H1 (cell line): ENCODE data around the gene PPP1R12A. TPM values are rescaled to one million over a fixed set of nuclear protein-coding genes. Genes with fewer than 3 reads are reported as not detected.

Experiments used
- CTCF ChIA-PET: fragments of 300-600 bp; sonication (Branson Sonifier 250); formaldehyde crosslinking; loops from one replicate; lab custom pipeline; 2021; ENCODE audit not compliant: partially characterized antibody; lab: Charles Lee
- POLR2A ChIA-PET: fragments of 300-600 bp; sonication (Branson Sonifier 250); formaldehyde crosslinking; loops from one replicate; lab custom pipeline; 2021; ENCODE audit warnings: inconsistent platforms; ENCODE audit not compliant: partially characterized antibody; lab: Charles Lee
- DNase-seq, 2 experiments: peaks; one replicate each; pipeline versions ENCODE4 v3.0.0 to v3.0.0-alpha.2; 2010 to 2022; ENCODE audit warnings: low spot score in 2 of 2, low read depth in 1 of 2, mixed read lengths in 1 of 2
- FAIRE-seq: peaks from 2 replicates; lab custom pipeline; 2011; peaks lifted over from hg19 to GRCh38; lab: Jason Lieb, UNC
- H2AFZ ChIP-seq: 2 replicates; pipeline ENCODE4 v1.8.1; 2012; ENCODE audit warnings: low read length, inconsistent platforms
- H2AK5ac ChIP-seq: 2 replicates; pipeline ENCODE4 v1.6.1; 2013; ENCODE audit warnings: low read depth, low read length
- H2BK120ac ChIP-seq: replicated peaks from 2 replicates; pipeline ENCODE3; 2013; ENCODE audit warnings: low read depth, low read length, inconsistent platforms
- H2BK12ac ChIP-seq: 2 replicates; pipeline ENCODE4 v1.6.1; 2013; ENCODE audit warnings: low read depth, low read length
- H2BK15ac ChIP-seq: 2 replicates; pipeline ENCODE4 v1.6.1; 2013; ENCODE audit warnings: low read length
- H2BK20ac ChIP-seq: 2 replicates; pipeline ENCODE4 v1.6.1; 2013; ENCODE audit warnings: low read length
- H2BK5ac ChIP-seq: 2 replicates; pipeline ENCODE4 v1.6.1; 2013; ENCODE audit warnings: low read depth, low read length
- H3K14ac ChIP-seq: 2 replicates; pipeline ENCODE4 v1.6.1; 2013; ENCODE audit warnings: inconsistent platforms; ENCODE audit not compliant: insufficient read length
- H3K18ac ChIP-seq: 2 replicates; pipeline ENCODE4 v1.6.1; 2013; ENCODE audit warnings: low read length; ENCODE audit errors: extremely low read depth
- H3K23ac ChIP-seq: 2 replicates; pipeline ENCODE4 v1.6.1; 2013; ENCODE audit warnings: inconsistent platforms; ENCODE audit not compliant: insufficient read length
- H3K23me2 ChIP-seq: 2 replicates; pipeline ENCODE4 v1.6.1; 2013; ENCODE audit warnings: low read depth, low read length
- H3K27ac ChIP-seq: 2 replicates; pipeline ENCODE4 v1.6.1; 2011; ENCODE audit warnings: low read depth, low read length, inconsistent platforms
- H3K27me3 ChIP-seq, 4 experiments: replicated peaks in 1 of 4; 1 replicate in 1 of 4; 2 replicates in 3 of 4; pipeline versions ENCODE4 v1.6.1 to v1.8.1; 2011 to 2013; ENCODE audit warnings: low read length in 3 of 4, mild to moderate bottlenecking in 3 of 4, inconsistent platforms in 2 of 4, mixed read lengths in 2 of 4, moderate library complexity in 1 of 4; ENCODE audit not compliant: control insufficient read depth in 3 of 4, insufficient read depth in 3 of 4; ENCODE audit errors: extremely low read depth in 1 of 4
- H3K36me3 ChIP-seq, 4 experiments: 2 replicates each; pipeline versions ENCODE4 v1.6.1 to v1.8.1; 2011 to 2013; ENCODE audit warnings: mild to moderate bottlenecking in 4 of 4, low read length in 3 of 4, moderate library complexity in 2 of 4, control low read depth in 1 of 4, inconsistent platforms in 1 of 4; ENCODE audit not compliant: insufficient read depth in 4 of 4, control insufficient read depth in 2 of 4
- H3K4ac ChIP-seq: replicated peaks from 2 replicates; pipeline ENCODE3; 2013; ENCODE audit warnings: low read length, low read depth, mixed read lengths, inconsistent platforms; ENCODE audit not compliant: insufficient read length
- H3K4me1 ChIP-seq, 4 experiments: replicated peaks in 1 of 4; 1 replicate in 1 of 4; 2 replicates in 3 of 4; pipeline versions ENCODE4 v1.6.1 to v1.8.1; 2011 to 2013; ENCODE audit warnings: low read length in 3 of 4, inconsistent platforms in 2 of 4, mixed read lengths in 1 of 4; ENCODE audit not compliant: insufficient read depth in 4 of 4, control insufficient read depth in 3 of 4
- H3K4me2 ChIP-seq, 2 experiments: 2 replicates each; pipeline versions ENCODE4 v1.6.1 to v1.8.1; 2011 to 2013; ENCODE audit warnings: low read depth in 2 of 2, low read length in 2 of 2, control low read depth in 1 of 2, inconsistent platforms in 1 of 2, mild to moderate bottlenecking in 1 of 2; ENCODE audit not compliant: insufficient read depth in 1 of 2
- H3K4me3 ChIP-seq, 4 experiments: fragments of 200-600, 300-600 bp in 1 of 4; sonication (generic), shearing (Covaris generic), sonication (Bioruptor Twin) in 1 of 4; 2 replicates each; pipeline versions ENCODE4 v1.5.1 to v1.8.1; 2011 to 2016; ENCODE audit warnings: low read length in 4 of 4, low read depth in 3 of 4, control low read depth in 2 of 4, inconsistent platforms in 2 of 4, mild to moderate bottlenecking in 2 of 4, mixed read lengths in 1 of 4, moderate library complexity in 1 of 4; ENCODE audit not compliant: insufficient read depth in 2 of 4; ENCODE audit errors: extremely low read depth in 1 of 4
- H3K56ac ChIP-seq: replicated peaks from 2 replicates; pipeline ENCODE3; 2013; ENCODE audit warnings: low read depth, mild to moderate bottlenecking, mixed read lengths, low read length, inconsistent platforms; ENCODE audit not compliant: insufficient read length
- H3K79me1 ChIP-seq: 2 replicates; pipeline ENCODE4 v1.6.1; 2013; ENCODE audit warnings: low read depth, low read length, control low read depth
- H3K79me2 ChIP-seq, 2 experiments: 2 replicates each; pipeline versions ENCODE4 v1.6.1 to v1.8.1; 2012 to 2013; ENCODE audit warnings: low read length in 2 of 2, mild to moderate bottlenecking in 2 of 2, inconsistent platforms in 1 of 2; ENCODE audit not compliant: insufficient read depth in 2 of 2, control insufficient read depth in 1 of 2
- H3K9ac ChIP-seq, 4 experiments: replicated peaks in 1 of 4; 1 replicate in 1 of 4; 2 replicates in 3 of 4; pipeline versions ENCODE4 v1.6.1 to v1.8.1; 2011 to 2013; ENCODE audit warnings: low read depth in 3 of 4, low read length in 3 of 4, control low read depth in 2 of 4, mild to moderate bottlenecking in 2 of 4, moderate library complexity in 2 of 4, inconsistent platforms in 1 of 4; ENCODE audit errors: extremely low read depth in 1 of 4
- H3K9me3 ChIP-seq, 2 experiments: 2 replicates each; pipeline versions ENCODE4 v1.6.1 to v1.8.1; 2012 to 2013; ENCODE audit warnings: mild to moderate bottlenecking in 2 of 2, moderate library complexity in 2 of 2, control low read depth in 1 of 2, inconsistent platforms in 1 of 2, low read depth in 1 of 2, low read length in 1 of 2, mixed read lengths in 1 of 2; ENCODE audit not compliant: insufficient read depth in 2 of 2
- H4K20me1 ChIP-seq, 2 experiments: replicated peaks in 1 of 2; 2 replicates each; pipeline versions ENCODE3 to v1.8.1; 2011 to 2013; ENCODE audit warnings: inconsistent platforms in 2 of 2, low read length in 2 of 2, mild to moderate bottlenecking in 1 of 2; ENCODE audit not compliant: insufficient read depth in 2 of 2, control insufficient read depth in 1 of 2
- H4K5ac ChIP-seq: 2 replicates; pipeline ENCODE4 v1.6.1; 2013; ENCODE audit warnings: low read length, low read depth, mixed read lengths, inconsistent platforms; ENCODE audit not compliant: insufficient read length
- H4K8ac ChIP-seq: 2 replicates; pipeline ENCODE4 v1.8.0; 2013; ENCODE audit warnings: mild to moderate bottlenecking, moderate library complexity, low read length, inconsistent platforms; ENCODE audit not compliant: insufficient read depth; ENCODE audit errors: extremely low read depth
- H4K91ac ChIP-seq: replicated peaks from 2 replicates; pipeline ENCODE3; 2013; ENCODE audit warnings: low read length, mixed read lengths, inconsistent platforms; ENCODE audit not compliant: insufficient read length
- JUN ChIP-seq: IDR thresholded peaks from 2 replicates; pipeline ENCODE4 v1.6.1; 2011; ENCODE audit warnings: low read depth, mild to moderate bottlenecking, improper control_type of control experiment, low read length
- WGBS, 2 experiments: shearing (Covaris generic) in 1 of 2; methylation state at CpG; one replicate each; pipeline versions ENCODE4 v1.1.6 to v1.1.7; 2013 to 2015; ENCODE audit warnings: low lambda C conversion rate in 2 of 2, mixed read lengths in 2 of 2, inconsistent platforms in 1 of 2, low coverage in 1 of 2, missing lambda C conversion rate in 1 of 2; ENCODE audit not compliant: insufficient replicate concordance in 2 of 2, insufficient coverage in 1 of 2, insufficient read length in 1 of 2; ENCODE audit errors: extremely low coverage in 1 of 2, missing lambda C conversion rate in 1 of 2; 5-methylcytosine and 5-hydroxymethylcytosine counted together
- polyA plus RNA-seq, 7 experiments: library from polyadenylated mRNA; depleted of rRNA in 3 of 7; stranded (reverse) in 5 of 7; unstranded in 2 of 7; fragments of >200 nt in 5 of 7; fragments of 200-250 nt in 2 of 7; gene quantifications; 1 replicate in 5 of 7; 2 replicates in 1 of 7; 4 replicates in 1 of 7; pipeline versions ENCODE4 v1.2.1 to v1.2.3, GENCODE V29; 2011 to 2013; ENCODE audit warnings: missing spikeins in 2 of 7, mixed read lengths in 2 of 7
- total RNA-seq: library from RNA; stranded (reverse); fragmentation: NEBNext Ultra II Directional; extraction: Animal tissue kit (Norgen Biotek cat#: 25700); gene quantifications from 2 replicates; pipeline ENCODE4 v1.2.1, GENCODE V29; 2021

Gene PPP1R12A
- total and polyA plus RNA-seq, 2 of the 8 experiments (the other 6 are each of a cell fraction or from before 2014, with no cell fraction given): 14.7 to 81.5 TPM

- H3K79me2 ChIP-seq: peaks cover 0 to 82% of the 10 kb centered on the region in 2 experiments; a peak in 2 of 4 replicates
- no peak overlapping the region for H4K5ac ChIP-seq
- H3K27ac ChIP-seq: no peak overlapping the region
- no peaks in the 10 kb centered on the region for H3K36me3 ChIP-seq
- H3K27me3 ChIP-seq: no peaks in the 10 kb centered on the region
- H4K8ac ChIP-seq: no peak overlapping the region
- no peak overlapping the region for H3K18ac ChIP-seq
- no peak overlapping the region for H3K23ac ChIP-seq
- POLR2A ChIA-PET: no interaction called here
- no peak overlapping the region for H2BK12ac ChIP-seq
- no peak overlapping the region for H2BK120ac ChIP-seq
- H2AFZ ChIP-seq: no peak overlapping the region
- DNase-seq (no peak), FAIRE-seq (no peak)
- no peak overlapping the region for H3K4me3 ChIP-seq
- H4K20me1 ChIP-seq: peaks cover 2 to 3% of the 10 kb centered on the region in 2 experiments
- H4K91ac ChIP-seq: no peak overlapping the region
- 92% methylated on average over 8 of the region's 8 CpGs; no CpG with 5 or more reads in 1 of the 2 experiments for WGBS, 2 experiments
- no peak overlapping the region for H3K14ac ChIP-seq
- no peaks in the 10 kb centered on the region for H3K9me3 ChIP-seq
- H2AK5ac ChIP-seq: no peak overlapping the region
- H3K23me2 ChIP-seq: no peaks in the 10 kb centered on the region
- H2BK20ac ChIP-seq: no peak overlapping the region
- no peak overlapping the region for H2BK5ac ChIP-seq
- H3K56ac ChIP-seq: no peak overlapping the region
- peaks cover 0 to 6% (median 0%) of the 10 kb centered on the region in 4 experiments; a peak in 1 of 7 replicates for H3K4me1 ChIP-seq
- CTCF ChIA-PET: interaction anchor here (1.3 kb wide), 1 partner anchor 27 kb away, joined by 5 read pairs; no protein-coding TSS in a partner anchor
- H3K79me1 ChIP-seq: no peaks in the 10 kb centered on the region; the same call in 1 of the 2 replicates
- H3K4ac ChIP-seq: no peak overlapping the region
- no peak for TF ChIP-seq JUN
- no peak overlapping the region for H3K4me2 ChIP-seq
- no peak overlapping the region for H2BK15ac ChIP-seq
- no peak overlapping the region for H3K9ac ChIP-seq
These were observed 75.3 kb downstream of the PPP1R12A start for GRCh38 chr12:79859646-79860045.
